WTC11 (cell line): Measurements from ENCODE around the gene TRMT112.

Experiments used
- CTCF ChIP-seq: fragments of 200-600 bp; IDR thresholded peaks from 2 replicates; pipeline ENCODE4 v1.8.0; 2022; ENCODE audit warnings: antibody characterized with exemption
- FOXJ3 ChIP-seq: sonication (generic); formaldehyde crosslinking; IDR thresholded peaks from 2 replicates; pipeline ENCODE4 v1.9.0; 2021; ENCODE audit warnings: missing genetic modification reagents, mild to moderate bottlenecking, borderline replicate concordance
- TEAD1 ChIP-seq: sonication (generic); formaldehyde crosslinking; IDR thresholded peaks from 2 replicates; pipeline ENCODE4 v1.8.0; 2022; ENCODE audit warnings: mild to moderate bottlenecking, missing genetic modification reagents

DNA sequence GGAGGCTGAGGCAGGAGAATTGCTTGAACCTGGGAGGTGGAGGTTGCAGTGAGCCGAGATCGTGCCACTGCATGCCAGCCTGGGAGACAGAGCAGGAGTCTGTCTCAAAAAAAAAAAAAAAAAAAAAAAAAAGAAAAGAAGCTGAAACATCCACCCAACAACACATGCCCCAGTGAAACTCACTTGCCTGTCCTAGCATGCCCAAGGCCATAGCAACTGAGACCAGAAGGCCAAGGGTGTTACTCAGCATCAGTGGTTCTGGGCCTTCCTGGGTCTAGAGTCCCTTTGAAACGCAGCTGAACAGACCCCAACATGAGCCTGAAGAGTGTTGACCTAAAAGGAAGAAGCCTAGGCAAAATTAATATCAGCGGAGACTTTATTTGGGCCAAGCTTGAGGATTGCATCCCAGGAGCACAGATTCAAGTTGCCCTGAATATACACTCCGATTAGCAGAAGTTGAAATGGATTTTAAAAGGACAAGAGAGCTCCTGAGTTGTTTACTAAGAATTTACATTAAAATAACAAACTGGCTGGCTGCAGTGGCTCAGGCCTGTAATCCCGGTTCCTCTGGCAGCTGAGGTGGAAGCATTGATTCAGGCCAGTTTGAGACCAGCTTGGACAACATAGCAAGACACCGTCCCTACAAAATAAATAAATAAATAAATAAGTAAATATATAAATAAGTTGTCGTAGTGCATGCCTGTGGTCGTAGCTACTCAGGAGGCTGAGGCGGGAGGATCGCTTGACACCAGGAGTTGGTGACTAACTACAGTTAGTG lies 7.5 kb upstream of the TRMT112 start:
- TF ChIP-seq CTCF (no peak), TEAD1 (CRISPR knock-in tag) (no peak), FOXJ3 (CRISPR knock-in tag) (no peak)
